ENCODE measurements around the gene CADM1.

- TF ChIP-seq CTCF (conservative IDR thresholded peaks at IDR 0.05; ENCODE audit: low read depth in 2 of 2) = no peak
- no peak for TF ChIP-seq EZH2 (IDR thresholded peaks at IDR 0.05; ENCODE audit: low read depth, unreplicated experiment)
- no peak for TF ChIP-seq POLR2AphosphoS5 (IDR thresholded peaks at IDR 0.05; ENCODE audit: low read depth)
- TF ChIP-seq EZH2phosphoT487 (IDR thresholded peaks at IDR 0.05; ENCODE audit: unreplicated experiment) = no peak
- no peak for TF ChIP-seq STAT1 (IDR thresholded peaks at IDR 0.05; ENCODE audit: unreplicated experiment)
- no peak for TF ChIP-seq NANOG (IDR thresholded peaks at IDR 0.05; ENCODE audit: borderline replicate concordance)
Observed at GRCh38 chr11:115275045-115275444, 229.2 kb downstream of the CADM1 start.
